ENCODE data around the gene GDF10. TPM values are rescaled to one million over a fixed set of nuclear protein-coding genes. Genes with fewer than 3 reads are reported as not detected.

The GDF10 gene
- total RNA-seq, 1 donor from 2014 or later: not detected

- DNase-seq: no peak
These were observed 57.2 kb downstream of the GDF10 start for GRCh38 chr10:47357131-47357582.

- no peak for DNase-seq
These were observed 57.9 kb downstream of the GDF10 start for GRCh38 chr10:47357911-47358310.

GRCh38 chr10:47358457-47358856 is 58.5 kb downstream of the GDF10 start:
- DNase-seq: no peak

- DNase-seq: no peak
These were observed 59.1 kb downstream of the GDF10 start for GRCh38 chr10:47359101-47359500.

- no peak for DNase-seq
These were observed 59.8 kb downstream of the GDF10 start for GRCh38 chr10:47359626-47360418.

- DNase-seq: no peak
These were observed 60.5 kb downstream of the GDF10 start for GRCh38 chr10:47360419-47361040.

GRCh38 chr10:47361293-47361692 is 61.3 kb downstream of the GDF10 start:
- peak; percentile 67 for DNase-seq

- DNase-seq: no peak
These were observed 62.2 kb downstream of the GDF10 start for GRCh38 chr10:47362199-47362598.

Other genes starting within 250 kb of the GDF10 start
- not detected in 2 replicates for gene GDF2, start 22.3 kb downstream of the GDF10 start, total RNA-seq
- gene RBP3, start 48.2 kb downstream of the GDF10 start, total RNA-seq: not detected in 2 replicates
- under 0.01 and 0.28 TPM in 2 replicates for gene ZNF488, start 84.1 kb downstream of the GDF10 start, total RNA-seq
- not detected in 2 replicates for gene ANXA8, start 183.9 kb downstream of the GDF10 start, total RNA-seq
- gene FAM25G, start 191.5 kb downstream of the GDF10 start, total RNA-seq: not detected in 2 replicates
- gene AGAP9, start 223.4 kb downstream of the GDF10 start, total RNA-seq: 1.7 and 2.2 TPM in 2 replicates

Measured in dermis blood vessel endothelial cell (primary cell).